ENCODE data around the gene ADCK1. TPM values are rescaled to one million over a fixed set of nuclear protein-coding genes. Genes with fewer than 3 reads are reported as not detected.

ADCK1 gene
- total RNA-seq, 1 experiment from 2014 or later: 8.8 TPM

- Mint-ChIP-seq H3K27ac (ENCODE audit: unreplicated experiment) (no peak overlapping the region), H3K4me1 (ENCODE audit: low read depth, unreplicated experiment) (peaks cover 7% of the 10 kb centered on the region), H3K4me3 (ENCODE audit: unreplicated experiment) (no peak overlapping the region), H3K36me3 (ENCODE audit: insufficient read depth, unreplicated experiment) (peaks cover 5% of the 10 kb centered on the region), H3K9me3 (ENCODE audit: unreplicated experiment) (no peaks in the 10 kb centered on the region), H3K27me3 (ENCODE audit: insufficient read depth, unreplicated experiment) (no peaks in the 10 kb centered on the region)
- POLR2A ChIA-PET: no interaction called here
- DNase-seq: no peak
- intact Hi-C loops (cut with micrococcal nuclease; ENCODE audit: unreplicated experiment): loop anchor here (5.0 kb wide), 1 partner anchor 291 kb away; no protein-coding TSS in a partner anchor
- BruUV-seq (replicated peaks): no TSS peak
- Histone ChIP-seq H3K9me3 (no peaks in the 10 kb centered on the region), H3K4me3 (ENCODE audit: low read depth, low read length) (no peak overlapping the region), H3K36me3 (ENCODE audit: control insufficient read depth, insufficient read depth, low read length) (no peaks in the 10 kb centered on the region), H3K27me3 (replicated peaks; ENCODE audit: control insufficient read depth, insufficient read depth, low read length) (no peaks in the 10 kb centered on the region), H3K4me1 (no peaks in the 10 kb centered on the region)
- TF ChIP-seq CTCF (IDR thresholded peaks at IDR 0.05; ENCODE audit: insufficient read depth in 1 of 2, low read depth in 1 of 2, low read length in 1 of 2, severe bottlenecking in 1 of 2, unreplicated experiment in 1 of 2): no peak
- CTCF ChIA-PET: interaction anchor here (1.1 kb wide), 1 partner anchor 100 kb away, joined by 3 read pairs; no protein-coding TSS in a partner anchor
These were observed 61.3 kb downstream of the ADCK1 start for GRCh38 chr14:77861201-77861600.

- peak; percentile 75 to 81 for DNase-seq
- H3K4me3 Mint-ChIP-seq (ENCODE audit: unreplicated experiment): no peak overlapping the region
- no peaks in the 10 kb centered on the region for H3K4me1 ChIP-seq
- H3K36me3 Mint-ChIP-seq (ENCODE audit: insufficient read depth, unreplicated experiment): peaks cover 5% of the 10 kb centered on the region
- peaks cover 7% of the 10 kb centered on the region for H3K4me1 Mint-ChIP-seq (ENCODE audit: low read depth, unreplicated experiment)
- no TSS peak for BruUV-seq (replicated peaks)
- H3K36me3 ChIP-seq (ENCODE audit: control insufficient read depth, insufficient read depth, low read length): no peaks in the 10 kb centered on the region
- no peak overlapping the region for H3K27ac Mint-ChIP-seq (ENCODE audit: unreplicated experiment)
- H3K27me3 ChIP-seq (replicated peaks; ENCODE audit: control insufficient read depth, insufficient read depth, low read length): no peaks in the 10 kb centered on the region
- no peak overlapping the region for H3K4me3 ChIP-seq (ENCODE audit: low read depth, low read length)
- peak; percentile 91 to 95 for TF ChIP-seq CTCF (IDR thresholded peaks at IDR 0.05; ENCODE audit: insufficient read depth in 1 of 2, low read depth in 1 of 2, low read length in 1 of 2, severe bottlenecking in 1 of 2, unreplicated experiment in 1 of 2)
- H3K9me3 ChIP-seq: no peaks in the 10 kb centered on the region
- intact Hi-C loops (cut with micrococcal nuclease; ENCODE audit: unreplicated experiment): loop anchor here (1.0 to 5.0 kb wide), 4 partner anchors 129 to 290 kb away; no protein-coding TSS in a partner anchor
- no peaks in the 10 kb centered on the region for H3K9me3 Mint-ChIP-seq (ENCODE audit: unreplicated experiment)
- CTCF ChIA-PET: interaction anchor here (0.6 to 1.1 kb wide), 6 partner anchors 17 to 1290 kb away, joined by 3 to 5 read pairs (median 3); no protein-coding TSS in a partner anchor
- POLR2A ChIA-PET: no interaction called here
- no peaks in the 10 kb centered on the region for H3K27me3 Mint-ChIP-seq (ENCODE audit: insufficient read depth, unreplicated experiment)
These were observed 62.4 kb downstream of the ADCK1 start for GRCh38 chr14:77862154-77862786.

GRCh38 chr14:77864085-77864484, 64.2 kb downstream of the ADCK1 start:
- Histone ChIP-seq H3K27me3 (replicated peaks; ENCODE audit: control insufficient read depth, insufficient read depth, low read length) (no peaks in the 10 kb centered on the region), H3K4me3 (ENCODE audit: low read depth, low read length) (no peak overlapping the region), H3K4me1 (no peaks in the 10 kb centered on the region), H3K9me3 (no peaks in the 10 kb centered on the region), H3K36me3 (ENCODE audit: control insufficient read depth, insufficient read depth, low read length) (no peaks in the 10 kb centered on the region)
- CTCF ChIA-PET: no interaction called here
- intact Hi-C loops (cut with micrococcal nuclease; ENCODE audit: unreplicated experiment): loop anchor here (5.0 kb wide), 1 partner anchor 288 kb away; no protein-coding TSS in a partner anchor
- Mint-ChIP-seq H3K27ac (ENCODE audit: unreplicated experiment) (no peak overlapping the region), H3K9me3 (ENCODE audit: unreplicated experiment) (no peaks in the 10 kb centered on the region), H3K27me3 (ENCODE audit: insufficient read depth, unreplicated experiment) (no peaks in the 10 kb centered on the region), H3K4me1 (ENCODE audit: low read depth, unreplicated experiment) (peaks cover 7% of the 10 kb centered on the region), H3K4me3 (ENCODE audit: unreplicated experiment) (no peak overlapping the region), H3K36me3 (ENCODE audit: insufficient read depth, unreplicated experiment) (peaks cover 5% of the 10 kb centered on the region)
- POLR2A ChIA-PET: no interaction called here
- no peak for TF ChIP-seq CTCF (IDR thresholded peaks at IDR 0.05; ENCODE audit: insufficient read depth in 1 of 2, low read depth in 1 of 2, low read length in 1 of 2, severe bottlenecking in 1 of 2, unreplicated experiment in 1 of 2)
- DNase-seq: peak in 1 of 2 experiments; percentile 4
- no TSS peak for BruUV-seq (replicated peaks)
